ENCODE data around the gene PLCH1.
A peak's percentile ranks its signal among the peaks of the same experiment; 100 is the strongest.

The PLCH1 gene

GRCh38 chr3:155369735-155370134 lies 375.1 kb downstream of the PLCH1 start:
- DNase-seq = no peak

GRCh38 chr3:155369244-155369643 lies 375.6 kb downstream of the PLCH1 start:
- no peak for DNase-seq

DNA sequence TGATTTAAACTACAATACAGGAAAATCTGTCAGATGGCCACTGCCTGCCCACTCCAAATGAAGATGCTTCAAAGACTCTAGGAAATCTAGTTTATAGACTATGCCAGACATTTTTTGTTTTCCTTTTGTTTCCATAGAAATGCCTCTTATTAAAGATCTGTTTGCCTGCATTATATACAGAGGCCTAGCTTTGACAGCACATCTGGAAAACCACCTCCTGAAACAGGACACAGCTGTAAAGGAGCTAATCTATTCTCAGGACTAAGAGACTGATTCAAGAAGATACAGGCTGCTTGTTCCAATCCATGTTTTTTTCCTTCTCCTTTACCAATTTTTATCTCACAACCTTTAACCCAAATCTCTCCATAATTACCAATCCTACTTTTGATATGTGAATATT lies 376.1 kb downstream of the PLCH1 start:
- DNase-seq = no peak

- no peak for DNase-seq
Measured at GRCh38 chr3:155367506-155367905, 377.4 kb downstream of the PLCH1 start.

DNA sequence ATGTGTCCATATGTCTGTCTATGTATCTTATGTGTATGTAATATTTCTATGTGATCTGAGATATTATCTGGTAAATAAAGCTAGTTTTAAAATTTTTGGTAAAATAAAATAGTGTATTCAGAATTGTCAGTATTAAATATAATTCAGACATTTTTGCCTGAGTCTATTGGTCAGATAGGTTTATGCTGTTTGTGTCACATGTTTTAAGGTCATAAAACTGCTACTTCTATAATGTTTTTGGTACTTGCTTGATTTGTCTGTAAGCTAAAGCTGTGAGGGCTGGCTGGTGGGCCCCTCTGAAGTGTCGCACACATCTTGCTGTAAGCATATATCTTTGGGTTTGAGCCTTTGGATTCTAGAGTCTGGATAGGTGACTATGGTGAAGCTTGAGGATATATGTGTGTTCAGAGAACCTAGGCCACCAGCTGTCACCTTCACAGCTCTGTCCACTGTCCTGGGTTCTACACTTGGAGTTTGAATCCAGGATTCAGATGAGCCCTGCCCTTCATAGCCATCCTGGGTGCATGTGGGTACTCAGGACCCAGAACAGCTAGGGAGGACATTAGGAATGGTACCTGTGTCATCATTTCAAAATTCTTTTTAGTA lies 379.6 kb downstream of the PLCH1 start:
- DNase-seq = no peak

- DNase-seq = no peak
Measured at GRCh38 chr3:155364492-155364891, 380.4 kb downstream of the PLCH1 start.

GRCh38 chr3:155363690-155364070 lies 381.2 kb downstream of the PLCH1 start:
- DNase-seq = no peak

- DNase-seq = no peak
Measured at GRCh38 chr3:155362808-155363689, 381.8 kb downstream of the PLCH1 start.

DNA sequence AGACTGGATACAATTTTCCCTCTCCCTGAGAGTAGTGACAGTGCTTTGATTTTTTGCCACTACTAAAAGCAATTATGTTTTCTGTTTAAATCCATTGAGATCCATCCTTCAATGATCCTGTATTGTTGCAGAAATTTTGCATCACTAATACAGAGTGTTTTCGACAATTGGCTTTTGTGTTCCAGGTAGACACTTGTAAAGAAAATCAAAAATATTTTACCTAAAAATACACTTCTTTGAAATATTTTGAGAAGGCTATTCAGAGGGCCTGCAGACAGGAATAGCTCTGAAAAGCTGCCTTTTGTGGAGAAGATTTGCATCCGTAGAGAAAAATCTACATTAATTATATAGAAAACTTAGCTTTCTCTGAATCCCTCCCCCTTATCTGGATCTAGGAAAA lies 384.6 kb downstream of the PLCH1 start:
- DNase-seq = no peak

GRCh38 chr3:155356594-155357370 lies 388.1 kb downstream of the PLCH1 start:
- DNase-seq = no peak

GRCh38 chr3:155354658-155355057 lies 390.2 kb downstream of the PLCH1 start:
- DNase-seq = no peak

DNA sequence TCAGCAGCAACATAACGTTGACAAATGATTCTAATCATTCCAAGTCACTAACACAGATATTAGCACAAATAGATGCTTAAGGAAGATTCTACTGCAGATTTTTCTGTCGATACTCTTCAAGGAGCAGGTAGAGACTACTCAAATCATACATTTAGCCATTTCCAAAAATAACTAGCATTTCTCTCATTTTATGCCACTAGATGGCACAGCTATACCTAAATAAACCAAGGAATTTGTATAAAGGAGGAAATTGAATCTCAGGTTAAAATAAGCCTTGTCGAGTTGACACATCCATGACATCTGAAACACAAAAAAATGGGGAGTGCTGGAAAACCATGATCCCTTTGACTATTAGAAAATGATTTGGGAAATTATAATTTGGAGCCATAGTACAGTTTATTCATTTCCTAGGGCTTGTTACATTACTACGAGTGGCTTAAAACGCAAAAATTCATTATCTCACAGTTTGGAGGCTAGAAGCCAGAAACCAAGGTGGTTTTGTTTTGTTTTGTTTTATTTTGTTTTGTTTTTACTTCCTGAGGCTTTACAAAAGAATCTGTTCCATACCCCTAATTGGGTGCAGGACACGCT lies 391.9 kb downstream of the PLCH1 start:
- peak; percentile 58 for DNase-seq

DNA sequence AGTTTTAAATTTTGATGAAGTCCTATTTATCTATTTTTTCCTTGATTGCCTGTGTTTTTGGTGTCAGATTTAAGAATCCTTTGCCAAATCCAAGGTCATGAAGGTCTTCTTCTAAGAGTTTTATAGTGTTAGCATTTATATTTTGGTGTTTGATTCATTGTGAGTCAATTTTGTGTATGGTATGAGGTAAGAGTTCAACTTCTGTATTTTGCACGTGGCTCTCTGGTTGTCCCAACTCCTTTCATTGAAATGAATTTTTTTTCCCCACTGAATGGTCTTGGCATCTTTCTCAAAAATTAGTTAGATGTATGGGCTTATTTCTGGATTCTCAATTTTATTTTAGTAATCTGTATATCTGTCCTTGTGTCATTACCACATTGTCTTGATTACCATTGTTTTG lies 394.3 kb downstream of the PLCH1 start:
- no peak for DNase-seq

DNA sequence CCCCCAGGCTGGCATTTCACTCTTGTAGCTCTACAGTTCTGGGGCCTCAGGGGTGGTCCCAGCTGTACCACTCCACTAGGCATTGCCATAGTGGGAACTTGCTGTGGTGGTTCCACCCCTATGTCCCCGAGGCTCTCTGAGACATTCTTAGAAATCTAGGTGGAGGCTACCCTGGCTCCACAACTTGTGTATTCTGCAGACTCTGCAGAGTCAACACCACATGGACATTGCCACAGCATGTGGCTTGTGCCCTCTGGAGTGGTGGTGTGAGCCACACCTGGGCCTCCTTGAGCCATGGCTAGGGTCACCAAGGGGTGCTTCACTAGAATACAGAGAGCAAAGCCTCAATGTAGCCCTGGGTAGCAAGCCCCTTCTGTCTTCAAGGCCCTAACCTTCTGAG lies 397.0 kb downstream of the PLCH1 start:
- DNase-seq = no peak

GRCh38 chr3:155342344-155342743 lies 402.5 kb downstream of the PLCH1 start:
- peak; percentile 56 for DNase-seq

DNA sequence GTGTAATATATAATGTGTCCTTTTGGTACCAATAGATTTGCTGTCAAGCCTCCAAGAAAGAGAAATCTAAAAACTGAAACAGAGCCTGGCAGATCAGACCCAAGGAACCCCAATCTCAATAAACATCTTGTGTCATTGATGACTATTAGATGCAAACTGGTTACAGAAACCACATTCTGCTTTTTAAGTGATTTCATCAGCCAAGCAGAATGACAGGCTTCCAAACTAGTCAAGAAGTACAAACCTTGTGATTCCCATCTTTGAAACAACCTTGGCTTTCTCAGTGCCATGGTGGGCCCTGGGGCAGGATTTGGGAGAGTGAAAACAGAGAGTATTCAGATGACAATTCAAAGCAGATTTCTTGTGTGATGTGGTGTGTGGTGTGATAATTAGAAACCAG lies 405.8 kb downstream of the PLCH1 start:
- no peak for DNase-seq

GRCh38 chr3:155335724-155336354 lies 409.0 kb downstream of the PLCH1 start:
- DNase-seq = no peak

DNA sequence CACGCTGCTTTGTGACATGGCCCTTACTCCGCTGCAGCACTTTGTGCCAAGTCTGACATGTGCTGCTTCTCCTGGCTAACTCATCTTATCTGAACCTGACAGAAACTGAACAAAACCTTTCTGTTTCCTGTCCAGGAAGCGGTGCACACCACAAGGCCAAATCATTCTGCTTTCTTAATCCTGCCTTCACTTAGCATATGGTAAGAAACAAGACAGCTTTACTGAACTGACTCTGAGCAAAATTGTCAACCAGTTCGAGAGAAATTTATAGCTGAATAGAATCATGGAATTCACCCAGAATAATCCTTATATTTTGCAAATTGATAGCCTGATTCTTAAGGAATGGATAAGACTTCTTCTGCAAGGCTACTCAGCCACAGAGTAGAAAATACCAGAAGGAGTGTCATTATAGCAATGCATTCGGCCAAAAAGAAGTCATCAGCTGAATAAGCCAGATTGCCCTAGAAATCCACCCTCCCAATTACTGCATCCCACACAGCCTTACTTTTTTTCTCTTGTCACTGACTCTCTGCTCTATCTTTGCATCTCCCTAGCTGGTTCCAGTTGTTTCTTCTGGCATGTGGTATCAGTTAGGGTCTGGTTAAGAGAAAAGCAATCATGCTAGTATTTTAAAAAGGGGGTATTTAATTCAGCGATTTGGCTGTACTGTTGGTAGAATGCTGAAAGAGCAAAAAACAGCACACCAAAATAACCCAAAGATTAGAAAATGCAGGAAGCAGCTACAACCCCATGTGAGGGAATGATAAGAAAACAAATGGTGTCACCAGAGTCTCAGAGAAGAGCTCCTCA lies 409.8 kb downstream of the PLCH1 start:
- DNase-seq = no peak

- DNase-seq = no peak
Measured at GRCh38 chr3:155334215-155334913, 410.5 kb downstream of the PLCH1 start.

DNA sequence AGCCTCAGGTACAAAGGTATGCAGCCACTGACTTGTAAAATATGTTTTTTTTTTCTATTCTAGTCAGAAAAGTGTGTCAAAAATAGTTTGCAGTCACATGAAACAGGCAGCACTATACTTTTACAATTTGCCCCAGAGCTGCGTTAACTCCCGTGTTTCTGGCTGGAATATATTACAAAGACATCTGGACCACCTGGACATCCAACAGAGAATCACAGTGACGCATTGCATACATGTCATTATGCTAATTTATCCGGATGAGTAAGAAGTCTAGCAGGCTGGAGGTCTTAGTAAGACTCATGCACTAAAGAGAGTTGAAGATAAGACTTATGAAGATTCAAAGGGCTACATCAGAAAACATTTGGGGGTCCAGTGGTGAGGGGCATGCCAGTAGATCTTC lies 412.2 kb downstream of the PLCH1 start:
- no peak for DNase-seq

DNA sequence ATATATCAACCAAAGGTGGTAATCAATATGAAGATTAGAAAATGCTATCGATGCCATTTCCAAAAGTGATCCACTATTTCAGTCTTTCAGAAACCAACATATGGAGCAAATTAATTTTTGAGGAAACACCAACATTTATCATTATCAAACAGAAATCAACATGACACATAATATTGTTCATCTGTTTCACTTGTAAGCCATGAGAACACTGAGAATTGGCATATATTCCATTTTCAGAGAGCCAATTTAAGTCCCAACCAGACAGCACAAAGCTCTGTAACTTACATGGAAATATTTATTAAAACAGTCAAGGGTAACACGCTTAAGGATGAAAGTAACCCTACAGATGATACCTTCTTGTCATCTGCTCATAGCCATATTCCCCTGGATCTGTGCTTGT lies 413.8 kb downstream of the PLCH1 start:
- DNase-seq = no peak
